K562 (cell line): ENCODE data around the gene MT1X. TPM values are rescaled to one million over a fixed set of nuclear protein-coding genes. Genes with fewer than 3 reads are reported as not detected.

ENCODE experiments used
- PPARD ChIP-seq: fragments of 250-450 bp; sonication (Bioruptor Pico); IDR thresholded peaks from 2 replicates; pipeline ENCODE4 v1.8.0; 2022; ENCODE audit warnings: inconsistent platforms, mild to moderate bottlenecking, moderate library complexity
- SIX5 ChIP-seq, 2 experiments: IDR thresholded peaks; 2 replicates each; pipeline ENCODE4 v1.6.1; 2011; ENCODE audit warnings: low read length in 2 of 2, borderline replicate concordance in 1 of 2, low read depth in 1 of 2, mild to moderate bottlenecking in 1 of 2, moderate library complexity in 1 of 2; ENCODE audit not compliant: insufficient read depth in 1 of 2
- polyA plus RNA-seq, 8 experiments: library from polyadenylated mRNA; depleted of rRNA in 4 of 8; stranded (reverse) in 5 of 8; unstranded in 3 of 8; fragments of >200 nt; fragmentation: Nextera tagmentation in 2 of 8; fragmentation: Illumina TruSeq in 1 of 8; extraction: Ambion mirVana in 2 of 8; extraction: Trizol in 1 of 8; gene quantifications; 2 replicates each; pipeline versions ENCODE4 v1.2.1 to v1.2.3, GENCODE V29; 2011 to 2014; ENCODE audit warnings: inconsistent platforms in 1 of 8, missing spikeins in 1 of 8
- total RNA-seq, 7 experiments: library from RNA; depleted of rRNA in 6 of 7; stranded (reverse); fragments of >200 nt in 6 of 7; fragmentation: Illumina TruSeq in 2 of 7; extraction: Trizol in 2 of 7; gene quantifications; 2 replicates each; pipeline versions ENCODE4 v1.2.1 to v1.2.3, GENCODE V29; 2011 to 2021; ENCODE audit warnings: low replicate concordance in 1 of 7
- TF ChIP-seq, protein P1 (sequence below): fragments of 250-450 bp; sonication (Bioruptor Pico); IDR thresholded peaks from 2 replicates; pipeline ENCODE4 v1.8.0; 2021; ENCODE audit warnings: borderline replicate concordance, mild to moderate bottlenecking, moderate library complexity; ENCODE audit not compliant: poor library complexity, severe bottlenecking
- TF ChIP-seq, protein P2 (sequence below): fragments of 450-650 bp; IDR thresholded peaks from 2 replicates; pipeline ENCODE4 v1.6.1; 2018; ENCODE audit warnings: mild to moderate bottlenecking, low read depth; ENCODE audit not compliant: partially characterized antibody
- TF ChIP-seq, protein P3 (sequence below): fragments of 250-450 bp; sonication (Bioruptor Pico); IDR thresholded peaks from 2 replicates; pipeline ENCODE4 v1.4.0; 2020; ENCODE audit warnings: mild to moderate bottlenecking, moderate library complexity

The MT1X gene
- total and polyA plus RNA-seq, 9 of the 15 experiments (the other 6 are each of a cell fraction or from before 2014, with no cell fraction given): 4.9 to 22.8 (median 8.7) TPM

DNA sequence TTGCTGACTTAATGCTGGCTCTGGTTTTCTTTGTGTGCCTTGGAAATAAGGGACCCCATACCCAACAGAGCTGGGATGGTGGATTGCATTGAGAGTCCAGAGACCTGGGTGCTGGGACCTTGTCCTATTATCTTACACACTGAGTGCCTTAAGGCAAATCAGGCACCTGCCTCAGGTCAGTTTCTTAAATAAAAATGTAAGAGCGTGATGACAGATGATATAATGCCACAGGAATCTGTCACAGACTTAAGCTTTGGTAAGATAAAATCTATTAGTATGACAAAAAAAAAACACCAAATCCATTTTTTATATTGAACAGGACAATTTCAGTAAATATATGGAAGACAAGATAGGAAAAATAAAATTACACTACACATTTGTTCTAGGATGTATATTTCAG lies 42.2 kb upstream of the MT1X start (continued):
- TF ChIP-seq, protein P1, sequence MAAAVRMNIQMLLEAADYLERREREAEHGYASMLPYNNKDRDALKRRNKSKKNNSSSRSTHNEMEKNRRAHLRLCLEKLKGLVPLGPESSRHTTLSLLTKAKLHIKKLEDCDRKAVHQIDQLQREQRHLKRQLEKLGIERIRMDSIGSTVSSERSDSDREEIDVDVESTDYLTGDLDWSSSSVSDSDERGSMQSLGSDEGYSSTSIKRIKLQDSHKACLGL (CRISPR knock-in tag): no peak
- no peak for TF ChIP-seq PPARD
- TF ChIP-seq SIX5 (IDR thresholded peaks at IDR 0.05; ENCODE audit: borderline replicate concordance in 1 of 2, insufficient read depth in 1 of 2, low read depth in 1 of 2, low read length in 2 of 2): no peak
- TF ChIP-seq, protein P2, sequence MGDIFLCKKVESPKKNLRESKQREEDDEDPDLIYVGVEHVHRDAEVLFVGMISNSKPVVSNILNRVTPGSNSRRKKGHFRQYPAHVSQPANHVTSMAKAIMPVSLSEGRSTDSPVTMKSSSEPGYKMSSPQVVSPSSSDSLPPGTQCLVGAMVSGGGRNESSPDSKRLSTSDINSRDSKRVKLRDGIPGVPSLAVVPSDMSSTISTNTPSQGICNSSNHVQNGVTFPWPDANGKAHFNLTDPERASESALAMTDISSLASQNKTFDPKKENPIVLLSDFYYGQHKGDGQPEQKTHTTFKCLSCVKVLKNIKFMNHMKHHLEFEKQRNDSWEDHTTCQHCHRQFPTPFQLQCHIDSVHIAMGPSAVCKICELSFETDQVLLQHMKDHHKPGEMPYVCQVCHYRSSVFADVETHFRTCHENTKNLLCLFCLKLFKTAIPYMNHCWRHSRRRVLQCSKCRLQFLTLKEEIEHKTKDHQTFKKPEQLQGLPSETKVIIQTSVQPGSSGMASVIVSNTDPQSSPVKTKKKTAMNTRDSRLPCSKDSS: no peak
- TF ChIP-seq, protein P3, sequence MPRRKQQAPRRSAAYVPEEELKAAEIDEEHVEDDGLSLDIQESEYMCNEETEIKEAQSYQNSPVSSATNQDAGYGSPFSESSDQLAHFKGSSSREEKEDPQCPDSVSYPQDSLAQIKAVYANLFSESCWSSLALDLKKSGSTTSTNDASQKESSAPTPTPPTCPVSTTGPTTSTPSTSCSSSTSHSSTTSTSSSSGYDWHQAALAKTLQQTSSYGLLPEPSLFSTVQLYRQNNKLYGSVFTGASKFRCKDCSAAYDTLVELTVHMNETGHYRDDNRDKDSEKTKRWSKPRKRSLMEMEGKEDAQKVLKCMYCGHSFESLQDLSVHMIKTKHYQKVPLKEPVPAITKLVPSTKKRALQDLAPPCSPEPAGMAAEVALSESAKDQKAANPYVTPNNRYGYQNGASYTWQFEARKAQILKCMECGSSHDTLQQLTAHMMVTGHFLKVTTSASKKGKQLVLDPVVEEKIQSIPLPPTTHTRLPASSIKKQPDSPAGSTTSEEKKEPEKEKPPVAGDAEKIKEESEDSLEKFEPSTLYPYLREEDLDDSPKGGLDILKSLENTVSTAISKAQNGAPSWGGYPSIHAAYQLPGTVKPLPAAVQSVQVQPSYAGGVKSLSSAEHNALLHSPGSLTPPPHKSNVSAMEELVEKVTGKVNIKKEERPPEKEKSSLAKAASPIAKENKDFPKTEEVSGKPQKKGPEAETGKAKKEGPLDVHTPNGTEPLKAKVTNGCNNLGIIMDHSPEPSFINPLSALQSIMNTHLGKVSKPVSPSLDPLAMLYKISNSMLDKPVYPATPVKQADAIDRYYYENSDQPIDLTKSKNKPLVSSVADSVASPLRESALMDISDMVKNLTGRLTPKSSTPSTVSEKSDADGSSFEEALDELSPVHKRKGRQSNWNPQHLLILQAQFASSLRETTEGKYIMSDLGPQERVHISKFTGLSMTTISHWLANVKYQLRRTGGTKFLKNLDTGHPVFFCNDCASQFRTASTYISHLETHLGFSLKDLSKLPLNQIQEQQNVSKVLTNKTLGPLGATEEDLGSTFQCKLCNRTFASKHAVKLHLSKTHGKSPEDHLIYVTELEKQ (CRISPR knock-in tag): no peak
- TF ChIP-seq, all 486 proteins: peak for 0
